RWPE1 (cell line): ENCODE data around the gene BTRC.

Experiments
- CTCF ChIA-PET: fragments of 350-600 bp; sonication (Branson Sonifier 250); formaldehyde crosslinking; extraction: SDS; loops from one replicate; lab custom pipeline; 2021; lab: Yijun Ruan, JAX
- POLR2A ChIA-PET: fragments of 400-600 bp; formaldehyde crosslinking; extraction: SDS; loops from one replicate; lab custom pipeline; 2020; ENCODE audit warnings: antibody characterized with exemption; ENCODE audit not compliant: low non-redundant PET; lab: Yijun Ruan, JAX
- DNase-seq: peaks from one replicate; pipeline ENCODE4 v3.0.0; 2012; ENCODE audit warnings: low spot score
- H3K27ac ChIP-seq: fragments of 450-650 bp; 2 replicates; pipeline ENCODE4 v1.5.1; 2017
- CTCF ChIP-seq: fragments of 450-650 bp; conservative IDR thresholded peaks from 2 replicates; pipeline ENCODE4 v1.5.1; 2017; ENCODE audit warnings: low read depth, mild to moderate bottlenecking

BTRC gene

GRCh38 chr10:101602761-101603398 lies 248.9 kb downstream of the BTRC start:
- TF ChIP-seq CTCF, result peak; percentile 73
- POLR2A ChIA-PET, result no interaction called here
- DNase-seq, result peak; percentile 77
- H3K27ac ChIP-seq, result no peak overlapping the region
- CTCF ChIA-PET, result interaction anchor here (0.5 to 2.9 kb wide), 13 partner anchors 10 to 389 kb away, joined by 3 to 18 read pairs (median 4); partner anchors contain the start of genes DPCD and POLL
